Neural cell (in vitro differentiated cells): ENCODE data around the gene SPTBN1. TPM values are rescaled to one million over a fixed set of nuclear protein-coding genes. Genes with fewer than 3 reads are reported as not detected.

Experiments
- H2AFZ ChIP-seq: fragments of 200-600, 300-800 bp; sonication (generic), shearing (Covaris generic); 2 replicates; pipeline ENCODE4 v1.6.0; 2014; ENCODE audit warnings: low read depth, mild to moderate bottlenecking, antibody characterized with exemption, low read length, moderate library complexity
- H3F3A ChIP-seq: fragments of 200-600 bp; shearing (Covaris generic); 2 replicates; pipeline ENCODE4 v1.6.1; 2016; ENCODE audit warnings: mild to moderate bottlenecking, moderate library complexity, mixed read lengths, antibody characterized with exemption, low read length; ENCODE audit not compliant: insufficient read depth, poor library complexity, severe bottlenecking
- H3K27ac ChIP-seq: fragments of 200-600, 300-800 bp; sonication (generic), shearing (Covaris generic); 2 replicates; pipeline ENCODE4 v1.5.1; 2014; ENCODE audit warnings: mild to moderate bottlenecking, low read length, moderate library complexity
- H3K27me3 ChIP-seq: fragments of 300-800, 200-600 bp; sonication (generic), shearing (Covaris generic); 2 replicates; pipeline ENCODE4 v1.6.0; 2014; ENCODE audit warnings: mild to moderate bottlenecking, low read depth, low read length, moderate library complexity; ENCODE audit not compliant: insufficient read depth
- H3K36me3 ChIP-seq: fragments of 300-800, 200-600 bp; sonication (generic), shearing (Covaris generic); 2 replicates; pipeline ENCODE4 v1.5.1; 2014; ENCODE audit warnings: mild to moderate bottlenecking, antibody characterized with exemption, low read length, moderate library complexity; ENCODE audit not compliant: insufficient read depth
- H3K4me2 ChIP-seq: fragments of 300-800, 200-600 bp; sonication (generic), shearing (Covaris generic); 2 replicates; pipeline ENCODE4 v1.6.0; 2014; ENCODE audit warnings: mild to moderate bottlenecking, low read length
- H3K4me3 ChIP-seq: fragments of 300-800, 200-600 bp; sonication (generic), shearing (Covaris generic); 2 replicates; pipeline ENCODE4 v1.5.1; 2014; ENCODE audit warnings: mild to moderate bottlenecking, low read length, moderate library complexity
- H3K79me2 ChIP-seq: fragments of 200-600 bp; shearing (Covaris generic); replicated peaks from 2 replicates; pipeline ENCODE4 v1.6.0; 2014; ENCODE audit warnings: mild to moderate bottlenecking, low read length, moderate library complexity; ENCODE audit not compliant: insufficient read depth
- H3K9ac ChIP-seq: fragments of 300-800, 200-600 bp; sonication (generic), shearing (Covaris generic); 2 replicates; pipeline ENCODE4 v1.6.1; 2016; ENCODE audit warnings: mild to moderate bottlenecking, low read length, mixed read lengths
- H3K9me2 ChIP-seq: fragments of 200-600 bp; shearing (Covaris generic); 2 replicates; pipeline ENCODE4 v1.6.1; 2016; ENCODE audit warnings: mild to moderate bottlenecking, low read length, mixed read lengths; ENCODE audit not compliant: insufficient read depth
- H3K9me3 ChIP-seq: fragments of 200-600, 300-800 bp; sonication (generic), shearing (Covaris generic); 2 replicates; pipeline ENCODE4 v1.6.1; 2016; ENCODE audit warnings: mild to moderate bottlenecking, mixed run types, low read length, moderate library complexity, mixed read lengths
- H4K20me1 ChIP-seq: fragments of 200-600 bp; shearing (Covaris generic); 2 replicates; pipeline ENCODE4 v1.6.1; 2016; ENCODE audit warnings: mild to moderate bottlenecking, mixed run types; ENCODE audit not compliant: insufficient read depth
- EP300 ChIP-seq: fragments of 450-650 bp; conservative IDR thresholded peaks from 2 replicates; pipeline ENCODE4 v1.6.1; 2014; ENCODE audit warnings: antibody characterized with exemption, mild to moderate bottlenecking, moderate library complexity; ENCODE audit not compliant: poor library complexity, severe bottlenecking
- EZH2 ChIP-seq: fragments of 200-600, 300-800 bp; shearing (Covaris generic), sonication (generic); IDR thresholded peaks from 2 replicates; pipeline ENCODE4 v1.6.1; 2014; ENCODE audit warnings: antibody characterized with exemption, low read length, borderline replicate concordance, mild to moderate bottlenecking; ENCODE audit not compliant: insufficient read depth, poor library complexity, severe bottlenecking
- MXI1 ChIP-seq: fragments of 450-650 bp; conservative IDR thresholded peaks from 2 replicates; pipeline ENCODE4 v1.6.1; 2014; ENCODE audit warnings: antibody characterized with exemption, mild to moderate bottlenecking; ENCODE audit not compliant: poor library complexity, severe bottlenecking
- POLR2AphosphoS5 ChIP-seq: IDR thresholded peaks from 2 replicates; pipeline ENCODE4 v1.6.1; 2012
- RAD21 ChIP-seq: fragments of 450-650 bp; conservative IDR thresholded peaks from 2 replicates; pipeline ENCODE4 v1.6.1; 2014; ENCODE audit warnings: antibody characterized with exemption, mild to moderate bottlenecking, moderate library complexity
- SMC3 ChIP-seq: fragments of 450-650 bp; conservative IDR thresholded peaks from 2 replicates; pipeline ENCODE4 v1.6.1; 2014; ENCODE audit warnings: antibody characterized with exemption, mild to moderate bottlenecking, moderate library complexity; ENCODE audit not compliant: poor library complexity
- TAF1 ChIP-seq: IDR thresholded peaks from 2 replicates; pipeline ENCODE4 v1.6.1; 2012; ENCODE audit warnings: low read depth
- polyA plus RNA-seq: library from polyadenylated mRNA; depleted of rRNA; stranded (reverse); fragments of >200 nt; gene quantifications from 2 replicates; pipeline ENCODE4 v1.2.3, GENCODE V29; 2014
- TF ChIP-seq, protein P1 (sequence below): fragments of 450-650 bp; IDR thresholded peaks from 2 replicates; pipeline ENCODE4 v1.5.1; 2014; ENCODE audit warnings: antibody characterized with exemption, mild to moderate bottlenecking, moderate library complexity; ENCODE audit not compliant: poor library complexity, severe bottlenecking
- TF ChIP-seq, protein P2 (sequence below): IDR thresholded peaks from 2 replicates; pipeline ENCODE4 v1.6.1; 2012; ENCODE audit warnings: borderline replicate concordance

SPTBN1 gene
- polyA plus RNA-seq, 1 donor from 2014 or later = 92.1 TPM

DNA sequence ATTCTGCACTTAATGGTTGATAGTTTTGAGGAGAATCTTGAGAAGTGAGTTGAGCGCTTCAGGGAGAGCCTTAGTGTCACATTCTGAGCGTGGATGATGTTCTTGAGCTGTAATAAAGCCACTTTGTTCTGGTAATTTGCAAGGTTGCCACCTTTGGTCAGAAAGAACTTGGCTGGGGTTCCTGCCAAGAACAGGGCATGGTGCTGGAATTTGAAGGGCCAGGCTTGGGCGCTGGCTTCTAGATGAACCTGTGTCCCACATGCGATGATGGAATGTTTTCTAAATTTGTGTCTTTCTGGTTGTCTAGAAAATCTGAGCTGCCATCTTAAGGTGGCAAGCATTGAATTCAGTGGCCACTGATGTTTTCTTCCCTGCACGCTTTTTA is 143.2 kb downstream of the SPTBN1 start:
- Histone ChIP-seq H4K20me1 (peaks cover under 1% of the 10 kb centered on the region), H3K27ac (no peak overlapping the region), H3K36me3 (peaks cover 9% of the 10 kb centered on the region), H3K4me2 (no peak overlapping the region), H3K4me3 (no peak overlapping the region), H3K9me2 (no peaks in the 10 kb centered on the region), H3K9ac (no peak overlapping the region), H3F3A (no peaks in the 10 kb centered on the region), H2AFZ (no peak overlapping the region), H3K9me3 (no peaks in the 10 kb centered on the region), H3K79me2 (peaks cover 18% of the 10 kb centered on the region), H3K27me3 (no peaks in the 10 kb centered on the region)
- TF ChIP-seq, protein P1, sequence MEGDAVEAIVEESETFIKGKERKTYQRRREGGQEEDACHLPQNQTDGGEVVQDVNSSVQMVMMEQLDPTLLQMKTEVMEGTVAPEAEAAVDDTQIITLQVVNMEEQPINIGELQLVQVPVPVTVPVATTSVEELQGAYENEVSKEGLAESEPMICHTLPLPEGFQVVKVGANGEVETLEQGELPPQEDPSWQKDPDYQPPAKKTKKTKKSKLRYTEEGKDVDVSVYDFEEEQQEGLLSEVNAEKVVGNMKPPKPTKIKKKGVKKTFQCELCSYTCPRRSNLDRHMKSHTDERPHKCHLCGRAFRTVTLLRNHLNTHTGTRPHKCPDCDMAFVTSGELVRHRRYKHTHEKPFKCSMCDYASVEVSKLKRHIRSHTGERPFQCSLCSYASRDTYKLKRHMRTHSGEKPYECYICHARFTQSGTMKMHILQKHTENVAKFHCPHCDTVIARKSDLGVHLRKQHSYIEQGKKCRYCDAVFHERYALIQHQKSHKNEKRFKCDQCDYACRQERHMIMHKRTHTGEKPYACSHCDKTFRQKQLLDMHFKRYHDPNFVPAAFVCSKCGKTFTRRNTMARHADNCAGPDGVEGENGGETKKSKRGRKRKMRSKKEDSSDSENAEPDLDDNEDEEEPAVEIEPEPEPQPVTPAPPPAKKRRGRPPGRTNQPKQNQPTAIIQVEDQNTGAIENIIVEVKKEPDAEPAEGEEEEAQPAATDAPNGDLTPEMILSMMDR = no peak
- TF ChIP-seq SMC3 = no peak
- TF ChIP-seq TAF1 = no peak
- TF ChIP-seq EZH2 = no peak
- no peak for TF ChIP-seq RAD21
- TF ChIP-seq POLR2AphosphoS5 = no peak
- TF ChIP-seq, protein P2, sequence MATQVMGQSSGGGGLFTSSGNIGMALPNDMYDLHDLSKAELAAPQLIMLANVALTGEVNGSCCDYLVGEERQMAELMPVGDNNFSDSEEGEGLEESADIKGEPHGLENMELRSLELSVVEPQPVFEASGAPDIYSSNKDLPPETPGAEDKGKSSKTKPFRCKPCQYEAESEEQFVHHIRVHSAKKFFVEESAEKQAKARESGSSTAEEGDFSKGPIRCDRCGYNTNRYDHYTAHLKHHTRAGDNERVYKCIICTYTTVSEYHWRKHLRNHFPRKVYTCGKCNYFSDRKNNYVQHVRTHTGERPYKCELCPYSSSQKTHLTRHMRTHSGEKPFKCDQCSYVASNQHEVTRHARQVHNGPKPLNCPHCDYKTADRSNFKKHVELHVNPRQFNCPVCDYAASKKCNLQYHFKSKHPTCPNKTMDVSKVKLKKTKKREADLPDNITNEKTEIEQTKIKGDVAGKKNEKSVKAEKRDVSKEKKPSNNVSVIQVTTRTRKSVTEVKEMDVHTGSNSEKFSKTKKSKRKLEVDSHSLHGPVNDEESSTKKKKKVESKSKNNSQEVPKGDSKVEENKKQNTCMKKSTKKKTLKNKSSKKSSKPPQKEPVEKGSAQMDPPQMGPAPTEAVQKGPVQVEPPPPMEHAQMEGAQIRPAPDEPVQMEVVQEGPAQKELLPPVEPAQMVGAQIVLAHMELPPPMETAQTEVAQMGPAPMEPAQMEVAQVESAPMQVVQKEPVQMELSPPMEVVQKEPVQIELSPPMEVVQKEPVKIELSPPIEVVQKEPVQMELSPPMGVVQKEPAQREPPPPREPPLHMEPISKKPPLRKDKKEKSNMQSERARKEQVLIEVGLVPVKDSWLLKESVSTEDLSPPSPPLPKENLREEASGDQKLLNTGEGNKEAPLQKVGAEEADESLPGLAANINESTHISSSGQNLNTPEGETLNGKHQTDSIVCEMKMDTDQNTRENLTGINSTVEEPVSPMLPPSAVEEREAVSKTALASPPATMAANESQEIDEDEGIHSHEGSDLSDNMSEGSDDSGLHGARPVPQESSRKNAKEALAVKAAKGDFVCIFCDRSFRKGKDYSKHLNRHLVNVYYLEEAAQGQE = no peak
- no peak for TF ChIP-seq MXI1
- no peak for TF ChIP-seq EP300

DNA sequence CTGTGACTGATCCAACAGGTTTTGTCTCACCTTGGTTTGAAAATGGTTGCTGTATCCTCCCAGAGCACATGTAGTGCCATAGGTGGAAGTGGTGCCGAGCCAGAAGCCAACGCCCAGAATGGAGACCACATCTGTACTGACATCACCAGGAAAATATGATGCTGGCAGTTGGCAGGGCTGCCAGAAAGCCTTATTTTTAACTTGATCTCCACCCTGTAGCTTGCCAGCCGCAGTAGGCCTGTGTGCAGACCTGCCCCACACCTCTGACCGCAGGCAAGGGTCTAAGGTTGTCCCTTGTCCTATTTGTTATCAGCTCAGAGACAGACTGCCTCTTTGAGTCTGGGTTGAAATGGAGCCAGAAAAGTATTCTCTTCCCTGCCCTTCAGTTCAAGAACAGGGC is 143.8 kb downstream of the SPTBN1 start:
- no peaks in the 10 kb centered on the region for H3K9me2 ChIP-seq
- no peak overlapping the region for H3K4me2 ChIP-seq
- peaks cover 9% of the 10 kb centered on the region for H3K36me3 ChIP-seq
- no peak overlapping the region for H3K27ac ChIP-seq
- H3K9ac ChIP-seq = no peak overlapping the region
- H3K9me3 ChIP-seq = no peaks in the 10 kb centered on the region
- H3F3A ChIP-seq = no peaks in the 10 kb centered on the region
- H2AFZ ChIP-seq = no peak overlapping the region
- peaks cover 18% of the 10 kb centered on the region for H3K79me2 ChIP-seq
- no peaks in the 10 kb centered on the region for H3K27me3 ChIP-seq
- no peak overlapping the region for H3K4me3 ChIP-seq
- TF ChIP-seq EZH2 = no peak
- TF ChIP-seq TAF1 = no peak
- TF ChIP-seq EP300 = no peak
- no peak for TF ChIP-seq MXI1
- TF ChIP-seq, protein P2 = no peak
- TF ChIP-seq POLR2AphosphoS5 = no peak
- no peak for TF ChIP-seq RAD21
- peaks cover 7% of the 10 kb centered on the region for H4K20me1 ChIP-seq
